PC-9 (cell line): ENCODE measurements around the gene FIGN. TPM values are rescaled to one million over a fixed set of nuclear protein-coding genes. Genes with fewer than 3 reads are reported as not detected.

ENCODE experiments used
- BruUV-seq: library from RNA; stranded (reverse); fragments of 400-500 nt; replicated peaks from 2 replicates; lab custom pipeline; 2021; lab: Mats Ljungman, UMichigan
- CTCF ChIA-PET: fragments of 300-600 bp; sonication (Branson Sonifier 250); formaldehyde crosslinking; loops from one replicate; lab custom pipeline; 2022; ENCODE audit warnings: antibody characterized with exemption; lab: Charles Lee
- POLR2A ChIA-PET: fragments of 300-600 bp; sonication (Branson Sonifier 250); formaldehyde crosslinking; loops from one replicate; lab custom pipeline; 2022; ENCODE audit warnings: antibody characterized with exemption; ENCODE audit not compliant: unreplicated experiment; lab: Charles Lee
- DNase-seq, 2 experiments: peaks; one replicate each; pipeline versions ENCODE4 v3.0.0 to v3.0.0-alpha.2; 2015 to 2022; ENCODE audit warnings: mixed read lengths in 1 of 2
- H2AFZ ChIP-seq: fragments of 200-600 bp; sonication (generic); 2 replicates; pipeline ENCODE4 v1.8.1; 2017; ENCODE audit warnings: antibody characterized with exemption
- H3F3A ChIP-seq: fragments of 200-600 bp; sonication (generic); 2 replicates; pipeline ENCODE4 v1.8.1; 2017; ENCODE audit warnings: antibody characterized with exemption, mild to moderate bottlenecking, low read depth; ENCODE audit not compliant: insufficient read depth
- H3K27ac ChIP-seq: fragments of 200-600 bp; sonication (generic); 2 replicates; pipeline ENCODE4 v1.6.1; 2016; ENCODE audit warnings: mixed run types
- H3K27me3 ChIP-seq: fragments of 200-600 bp; sonication (generic); 2 replicates; pipeline ENCODE4 v1.6.1; 2016; ENCODE audit warnings: low read depth, mixed run types; ENCODE audit not compliant: insufficient read depth
- H3K36me3 ChIP-seq: fragments of 200-600 bp; sonication (generic); 2 replicates; pipeline ENCODE4 v1.6.1; 2016; ENCODE audit warnings: low read depth, mixed run types
- H3K4me1 ChIP-seq: fragments of 200-600 bp; sonication (generic); replicated peaks from 2 replicates; pipeline ENCODE4 v1.6.1; 2016; ENCODE audit warnings: mixed run types; ENCODE audit not compliant: insufficient read depth
- H3K4me2 ChIP-seq: fragments of 200-600 bp; sonication (generic); 2 replicates; pipeline ENCODE4 v1.6.1; 2017; ENCODE audit warnings: mixed run types
- H3K4me3 ChIP-seq: fragments of 200-600 bp; sonication (generic); 2 replicates; pipeline ENCODE4 v1.6.1; 2016; ENCODE audit warnings: mixed run types
- H3K79me2 ChIP-seq: fragments of 200-600 bp; sonication (generic); 2 replicates; pipeline ENCODE4 v1.6.1; 2017; ENCODE audit warnings: low read depth, mixed run types
- H3K9me2 ChIP-seq: fragments of 200-600 bp; sonication (generic); 2 replicates; pipeline ENCODE4 v1.8.1; 2017; ENCODE audit warnings: mild to moderate bottlenecking; ENCODE audit not compliant: insufficient read depth
- H3K9me3 ChIP-seq: fragments of 200-600 bp; sonication (generic); 2 replicates; pipeline ENCODE4 v1.8.1; 2016; ENCODE audit warnings: low read depth; ENCODE audit not compliant: insufficient read depth
- H4K20me1 ChIP-seq: fragments of 200-600 bp; sonication (generic); 2 replicates; pipeline ENCODE4 v1.8.1; 2017; ENCODE audit not compliant: insufficient read depth
- EZH2 ChIP-seq: fragments of 200-600 bp; sonication (generic); IDR thresholded peaks from 2 replicates; pipeline ENCODE4 v1.8.0; 2017; ENCODE audit warnings: antibody characterized with exemption, low read depth
- intact Hi-C: fragments of 100-400 bp; cut with micrococcal nuclease; formaldehyde crosslinking; loops from one replicate; pipeline ENCODE4 v1.10.0; 2022; ENCODE audit not compliant: unreplicated experiment
- total RNA-seq: library from RNA; stranded (reverse); gene quantifications from 2 replicates; pipeline ENCODE4 v1.2.3, GENCODE V29; 2021
- TF ChIP-seq, protein P1 (sequence below): fragments of 200-600 bp; sonication (generic); conservative IDR thresholded peaks from 2 replicates; pipeline ENCODE4 v1.6.1; 2017; ENCODE audit warnings: mixed run types, antibody characterized with exemption, mild to moderate bottlenecking, moderate library complexity

FIGN gene
- total RNA-seq, 1 experiment from 2014 or later: 7.4 TPM

- Histone ChIP-seq H4K20me1 (no peaks in the 10 kb centered on the region), H3K27me3 (no peaks in the 10 kb centered on the region), H3K36me3 (no peaks in the 10 kb centered on the region), H2AFZ (no peak overlapping the region), H3K27ac (no peak overlapping the region), H3K79me2 (no peaks in the 10 kb centered on the region), H3K4me1 (no peaks in the 10 kb centered on the region), H3K9me2 (no peaks in the 10 kb centered on the region), H3K4me3 (no peak overlapping the region), H3K9me3 (no peaks in the 10 kb centered on the region), H3F3A (no peaks in the 10 kb centered on the region), H3K4me2 (no peak overlapping the region)
- CTCF ChIA-PET: interaction anchor here (0.7 kb wide), 1 partner anchor 1146 kb away, joined by 3 read pairs; no protein-coding TSS in a partner anchor
- TF ChIP-seq EZH2: no peak
- TF ChIP-seq, protein P1, sequence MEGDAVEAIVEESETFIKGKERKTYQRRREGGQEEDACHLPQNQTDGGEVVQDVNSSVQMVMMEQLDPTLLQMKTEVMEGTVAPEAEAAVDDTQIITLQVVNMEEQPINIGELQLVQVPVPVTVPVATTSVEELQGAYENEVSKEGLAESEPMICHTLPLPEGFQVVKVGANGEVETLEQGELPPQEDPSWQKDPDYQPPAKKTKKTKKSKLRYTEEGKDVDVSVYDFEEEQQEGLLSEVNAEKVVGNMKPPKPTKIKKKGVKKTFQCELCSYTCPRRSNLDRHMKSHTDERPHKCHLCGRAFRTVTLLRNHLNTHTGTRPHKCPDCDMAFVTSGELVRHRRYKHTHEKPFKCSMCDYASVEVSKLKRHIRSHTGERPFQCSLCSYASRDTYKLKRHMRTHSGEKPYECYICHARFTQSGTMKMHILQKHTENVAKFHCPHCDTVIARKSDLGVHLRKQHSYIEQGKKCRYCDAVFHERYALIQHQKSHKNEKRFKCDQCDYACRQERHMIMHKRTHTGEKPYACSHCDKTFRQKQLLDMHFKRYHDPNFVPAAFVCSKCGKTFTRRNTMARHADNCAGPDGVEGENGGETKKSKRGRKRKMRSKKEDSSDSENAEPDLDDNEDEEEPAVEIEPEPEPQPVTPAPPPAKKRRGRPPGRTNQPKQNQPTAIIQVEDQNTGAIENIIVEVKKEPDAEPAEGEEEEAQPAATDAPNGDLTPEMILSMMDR: no peak
- BruUV-seq: no TSS peak
- POLR2A ChIA-PET: no interaction called here
- intact Hi-C loops: no loop called here
- DNase-seq: no peak
Measured at GRCh38 chr2:163604941-163605555, 130.8 kb downstream of the FIGN start.

- H3K4me1 ChIP-seq: no peaks in the 10 kb centered on the region
Measured at GRCh38 chr2:163602196-163602595, 133.6 kb downstream of the FIGN start.

GRCh38 chr2:163601377-163601776 is 134.4 kb downstream of the FIGN start:
- no peaks in the 10 kb centered on the region for H3K9me2 ChIP-seq
- H3F3A ChIP-seq: no peaks in the 10 kb centered on the region
- ChIA-PET CTCF (no interaction called here), POLR2A (no interaction called here)
- no peaks in the 10 kb centered on the region for H3K9me3 ChIP-seq
- H3K27ac ChIP-seq: no peak overlapping the region
- H4K20me1 ChIP-seq: no peaks in the 10 kb centered on the region
- no peak overlapping the region for H3K4me3 ChIP-seq
- intact Hi-C loops: no loop called here
- no peak for DNase-seq
- H3K36me3 ChIP-seq: no peaks in the 10 kb centered on the region
- no peaks in the 10 kb centered on the region for H3K27me3 ChIP-seq
- H2AFZ ChIP-seq: no peak overlapping the region
- no peak overlapping the region for H3K4me2 ChIP-seq
- H3K4me1 ChIP-seq: no peaks in the 10 kb centered on the region
- no peak for TF ChIP-seq EZH2
- TF ChIP-seq, protein P1: no peak
- BruUV-seq: no TSS peak
- no peaks in the 10 kb centered on the region for H3K79me2 ChIP-seq

More at GRCh38 chr2:163602196-163602595, 133.6 kb downstream of the FIGN start:
- Histone ChIP-seq H3K4me2 (no peak overlapping the region), H3K9me3 (no peaks in the 10 kb centered on the region), H3K27ac (no peak overlapping the region), H4K20me1 (no peaks in the 10 kb centered on the region), H3K36me3 (no peaks in the 10 kb centered on the region), H3K27me3 (no peaks in the 10 kb centered on the region), H2AFZ (no peak overlapping the region), H3F3A (no peaks in the 10 kb centered on the region), H3K79me2 (no peaks in the 10 kb centered on the region), H3K4me3 (no peak overlapping the region), H3K9me2 (no peaks in the 10 kb centered on the region)
- intact Hi-C loops: no loop called here
- no TSS peak for BruUV-seq
- ChIA-PET CTCF (no interaction called here), POLR2A (no interaction called here)
- no peak for DNase-seq
- TF ChIP-seq EZH2: no peak
- TF ChIP-seq, protein P1: no peak
